Measurements from ENCODE around the gene CLIC4. TPM values are rescaled to one million over a fixed set of nuclear protein-coding genes. Genes with fewer than 3 reads are reported as not detected.
A peak's percentile ranks its signal among the peaks of the same experiment; 100 is the strongest.

Gene CLIC4
- total RNA-seq, 3 donors from 2014 or later (not counting 1 experiment from before 2014, with no cell fraction given): 3.8 to 11.5 (median 5.0) TPM

DNA sequence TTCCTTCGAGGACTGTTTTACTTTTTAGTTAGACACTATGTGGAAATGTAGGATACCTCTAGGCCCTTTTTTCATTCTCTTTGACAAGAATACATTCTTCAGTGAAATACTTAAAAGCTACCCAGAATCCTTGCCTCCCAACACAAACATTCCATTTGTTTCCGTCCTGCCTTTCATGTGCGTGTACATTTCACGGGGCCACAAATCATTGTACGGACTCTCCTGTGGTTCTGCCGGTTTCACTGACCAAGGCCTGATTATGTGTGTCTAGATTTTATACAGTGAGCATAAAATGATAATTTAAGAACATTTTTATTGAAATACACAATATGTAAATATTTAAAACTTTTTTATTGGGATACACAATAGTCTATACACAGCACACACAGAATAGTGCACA is 108.4 kb downstream of the CLIC4 start:
- no peak for ATAC-seq
- Mint-ChIP-seq H3K4me1 (peaks cover 69 to 74% of the 10 kb centered on the region in 2 donors), H3K27ac (no peak overlapping the region), H3K27me3 (ENCODE audit: low read depth in 2 of 2) (no peaks in the 10 kb centered on the region), H3K36me3 (no peaks in the 10 kb centered on the region), H3K9me3 (no peaks in the 10 kb centered on the region), H3K4me3 (no peak overlapping the region)
- TF ChIP-seq, protein P1, sequence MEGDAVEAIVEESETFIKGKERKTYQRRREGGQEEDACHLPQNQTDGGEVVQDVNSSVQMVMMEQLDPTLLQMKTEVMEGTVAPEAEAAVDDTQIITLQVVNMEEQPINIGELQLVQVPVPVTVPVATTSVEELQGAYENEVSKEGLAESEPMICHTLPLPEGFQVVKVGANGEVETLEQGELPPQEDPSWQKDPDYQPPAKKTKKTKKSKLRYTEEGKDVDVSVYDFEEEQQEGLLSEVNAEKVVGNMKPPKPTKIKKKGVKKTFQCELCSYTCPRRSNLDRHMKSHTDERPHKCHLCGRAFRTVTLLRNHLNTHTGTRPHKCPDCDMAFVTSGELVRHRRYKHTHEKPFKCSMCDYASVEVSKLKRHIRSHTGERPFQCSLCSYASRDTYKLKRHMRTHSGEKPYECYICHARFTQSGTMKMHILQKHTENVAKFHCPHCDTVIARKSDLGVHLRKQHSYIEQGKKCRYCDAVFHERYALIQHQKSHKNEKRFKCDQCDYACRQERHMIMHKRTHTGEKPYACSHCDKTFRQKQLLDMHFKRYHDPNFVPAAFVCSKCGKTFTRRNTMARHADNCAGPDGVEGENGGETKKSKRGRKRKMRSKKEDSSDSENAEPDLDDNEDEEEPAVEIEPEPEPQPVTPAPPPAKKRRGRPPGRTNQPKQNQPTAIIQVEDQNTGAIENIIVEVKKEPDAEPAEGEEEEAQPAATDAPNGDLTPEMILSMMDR (IDR thresholded peaks at IDR 0.05): no peak
- no peak for DNase-seq
- Histone ChIP-seq H3K27me3 (ENCODE audit: control insufficient read depth, insufficient read depth, low read length) (no peaks in the 10 kb centered on the region), H3K27ac (ENCODE audit: low read length) (no peak overlapping the region), H3K36me3 (ENCODE audit: control insufficient read depth, insufficient read depth, low read length) (no peaks in the 10 kb centered on the region), H3K9me3 (ENCODE audit: control insufficient read depth, insufficient read depth, low read length) (no peaks in the 10 kb centered on the region), H3K4me3 (ENCODE audit: low read length) (no peak overlapping the region), H3K4me1 (ENCODE audit: control insufficient read depth, insufficient read depth, low read length) (peaks cover 61% of the 10 kb centered on the region)
- intact Hi-C loops (cut with micrococcal nuclease): no loop called here
- WGBS (ENCODE audit: insufficient coverage): 84% methylated on average over 5 of the region's 6 CpGs

DNA sequence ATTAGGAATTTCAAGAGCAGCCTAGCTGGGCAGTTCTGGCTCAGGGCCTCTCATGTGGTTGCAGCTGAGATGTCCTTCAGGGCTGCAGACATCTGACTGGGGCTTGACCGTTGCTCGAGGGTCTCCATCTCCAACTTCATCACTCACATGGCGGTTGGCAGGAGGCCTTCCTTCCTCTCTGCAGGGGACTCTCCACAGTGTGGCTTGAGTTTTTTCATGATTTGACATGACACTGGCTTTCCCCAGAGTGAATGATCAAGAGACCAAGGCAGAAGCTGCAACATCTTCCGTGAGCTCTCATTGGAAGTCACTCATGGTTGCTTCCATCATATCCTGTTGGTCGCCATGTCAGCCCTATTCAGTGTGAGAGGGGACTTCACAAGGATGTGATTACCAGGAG is 110.2 kb downstream of the CLIC4 start:
- WGBS (ENCODE audit: insufficient coverage): 45% methylated on average over 5 of the region's 5 CpGs
- Histone ChIP-seq H3K9me3 (ENCODE audit: control insufficient read depth, insufficient read depth, low read length) (no peaks in the 10 kb centered on the region), H3K4me3 (ENCODE audit: low read length) (no peak overlapping the region), H3K27ac (ENCODE audit: low read length) (no peak overlapping the region), H3K4me1 (ENCODE audit: control insufficient read depth, insufficient read depth, low read length) (peaks cover 63% of the 10 kb centered on the region), H3K36me3 (ENCODE audit: control insufficient read depth, insufficient read depth, low read length) (no peaks in the 10 kb centered on the region), H3K27me3 (ENCODE audit: control insufficient read depth, insufficient read depth, low read length) (no peaks in the 10 kb centered on the region)
- Mint-ChIP-seq H3K4me3 (peak overlapping the region; percentile 22), H3K9me3 (no peaks in the 10 kb centered on the region), H3K36me3 (no peaks in the 10 kb centered on the region), H3K4me1 (peaks cover 63 to 68% of the 10 kb centered on the region in 2 donors), H3K27me3 (ENCODE audit: low read depth in 2 of 2) (no peaks in the 10 kb centered on the region), H3K27ac (peak overlapping the region; percentile 96 to 97)
- TF ChIP-seq, protein P1 (IDR thresholded peaks at IDR 0.05): no peak
- peak; percentile 39 to 51 (median 45) for ATAC-seq
- peak in 1 of 2 donors; percentile 27 for DNase-seq
- intact Hi-C loops (cut with micrococcal nuclease): no loop called here

DNA sequence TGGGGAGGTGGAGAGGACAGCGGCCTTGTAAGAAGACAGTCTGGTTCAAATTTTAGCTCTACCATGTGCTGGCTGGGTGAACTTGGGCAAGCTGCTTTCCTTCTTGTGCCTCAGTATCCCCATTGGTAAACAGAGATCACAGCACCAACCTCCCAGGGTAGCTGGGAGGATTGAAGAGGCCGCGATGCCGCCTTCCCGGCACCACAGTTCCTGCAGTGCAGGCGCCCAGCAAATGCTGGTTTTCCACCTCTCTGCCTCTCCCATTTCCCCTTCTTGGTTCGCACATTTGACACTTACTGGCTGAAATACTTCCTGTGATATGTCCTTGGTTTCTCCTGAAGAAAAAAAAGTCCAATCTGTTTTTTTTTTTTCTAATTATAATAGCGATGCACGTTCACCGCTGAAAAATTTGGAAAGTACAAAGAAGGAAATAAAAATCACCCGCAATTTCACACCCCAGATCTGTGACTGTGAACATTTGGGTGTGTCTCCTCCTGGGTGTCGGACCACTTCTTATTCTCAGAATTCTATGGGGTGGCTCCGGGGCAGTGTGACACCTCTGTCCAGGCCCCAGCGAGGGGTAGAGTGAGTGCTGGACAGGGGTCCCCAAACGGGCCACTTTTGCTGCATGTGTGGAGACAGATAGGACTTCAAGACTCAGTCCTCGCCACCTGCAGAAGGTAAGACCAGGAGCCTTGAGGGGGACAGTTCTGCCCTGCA is 111.7 kb downstream of the CLIC4 start:
- peak overlapping the region; percentile 94 for H3K4me3 Mint-ChIP-seq

More for the DNA sequence above, 111.7 kb downstream of the CLIC4 start:
- peak; percentile 71 to 80 (median 72) for ATAC-seq
- peak; percentile 52 to 69 for DNase-seq
- Mint-ChIP-seq H3K4me1 (peaks cover 77 to 81% of the 10 kb centered on the region in 2 donors), H3K27ac (peak overlapping the region; percentile 96 to 97), H3K36me3 (no peaks in the 10 kb centered on the region), H3K9me3 (no peaks in the 10 kb centered on the region), H3K27me3 (ENCODE audit: low read depth in 2 of 2) (no peaks in the 10 kb centered on the region)
- 31% methylated on average over 16 of the region's 16 CpGs for WGBS (ENCODE audit: insufficient coverage)
- peak overlapping the region; percentile 45 for H3K4me3 ChIP-seq (ENCODE audit: low read length)
- H3K36me3 ChIP-seq (ENCODE audit: control insufficient read depth, insufficient read depth, low read length): no peaks in the 10 kb centered on the region
- H3K4me1 ChIP-seq (ENCODE audit: control insufficient read depth, insufficient read depth, low read length): peaks cover 78% of the 10 kb centered on the region
- H3K27ac ChIP-seq (ENCODE audit: low read length): peak overlapping the region; percentile 91
- intact Hi-C loops (cut with micrococcal nuclease): loop anchor here (1.0 to 2.0 kb wide), 3 partner anchors 9 to 54 kb away; no protein-coding TSS in a partner anchor
- TF ChIP-seq, protein P1 (IDR thresholded peaks at IDR 0.05): no peak
- no peaks in the 10 kb centered on the region for H3K27me3 ChIP-seq (ENCODE audit: control insufficient read depth, insufficient read depth, low read length)
- no peaks in the 10 kb centered on the region for H3K9me3 ChIP-seq (ENCODE audit: control insufficient read depth, insufficient read depth, low read length)

Measured in natural killer cell (primary cell).